H9 (cell line): ENCODE measurements around the gene TMOD1. TPM values are rescaled to one million over a fixed set of nuclear protein-coding genes. Genes with fewer than 3 reads are reported as not detected.

ENCODE experiments used
- DNase-seq: peaks from one replicate; pipeline ENCODE4 v3.0.0-alpha.2; 2017
- H2AFZ ChIP-seq: one replicate; pipeline ENCODE4 v1.6.1; 2013; ENCODE audit warnings: mild to moderate bottlenecking, low read length, control low read depth, moderate library complexity
- H2AK5ac ChIP-seq: 2 replicates; pipeline ENCODE4 v1.6.1; 2013; ENCODE audit warnings: low read length, control low read depth, mixed read lengths; ENCODE audit not compliant: insufficient read length
- H2BK120ac ChIP-seq: one replicate; pipeline ENCODE4 v1.6.1; 2013; ENCODE audit warnings: low read depth, mild to moderate bottlenecking, low read length, control low read depth, inconsistent platforms; ENCODE audit not compliant: poor library complexity, severe bottlenecking
- H2BK12ac ChIP-seq: 2 replicates; pipeline ENCODE4 v1.6.1; 2013; ENCODE audit warnings: low read length, control low read depth, mixed read lengths, low read depth; ENCODE audit not compliant: insufficient read length
- H2BK15ac ChIP-seq: 2 replicates; pipeline ENCODE4 v1.6.1; 2013; ENCODE audit warnings: low read depth, low read length, control low read depth
- H2BK20ac ChIP-seq: one replicate; pipeline ENCODE4 v1.6.1; 2013; ENCODE audit warnings: low read depth, mild to moderate bottlenecking, low read length, control low read depth, inconsistent platforms; ENCODE audit not compliant: poor library complexity, severe bottlenecking
- H2BK5ac ChIP-seq: 2 replicates; pipeline ENCODE4 v1.6.1; 2013; ENCODE audit warnings: low read length, control low read depth, mixed read lengths; ENCODE audit not compliant: insufficient read length
- H3K14ac ChIP-seq: 2 replicates; pipeline ENCODE4 v1.6.1; 2013; ENCODE audit warnings: low read length, control low read depth; ENCODE audit not compliant: insufficient read depth
- H3K18ac ChIP-seq: 2 replicates; pipeline ENCODE4 v1.6.1; 2013; ENCODE audit warnings: low read depth, mild to moderate bottlenecking, mixed read lengths, low read length, control low read depth; ENCODE audit not compliant: insufficient read length
- H3K23ac ChIP-seq: 2 replicates; pipeline ENCODE4 v1.6.1; 2013; ENCODE audit warnings: low read length, control low read depth, mixed read lengths, low read depth; ENCODE audit not compliant: insufficient read length
- H3K23me2 ChIP-seq: 2 replicates; pipeline ENCODE4 v1.6.1; 2013; ENCODE audit warnings: low read depth, mild to moderate bottlenecking, mixed read lengths, low read length, control low read depth; ENCODE audit not compliant: insufficient read length, poor library complexity, severe bottlenecking
- H3K27ac ChIP-seq: 2 replicates; pipeline ENCODE4 v1.5.1; 2013; ENCODE audit warnings: low read length, control low read depth, mixed read lengths, low read depth; ENCODE audit not compliant: insufficient read length
- H3K27me3 ChIP-seq: 2 replicates; pipeline ENCODE4 v1.6.1; 2013; ENCODE audit warnings: low read length, control low read depth, inconsistent platforms; ENCODE audit not compliant: insufficient read depth
- H3K4ac ChIP-seq: 2 replicates; pipeline ENCODE4 v1.6.1; 2013; ENCODE audit warnings: low read depth, mild to moderate bottlenecking, control low read depth, inconsistent platforms, low read length, moderate library complexity
- H3K4me1 ChIP-seq: 2 replicates; pipeline ENCODE4 v1.6.1; 2013; ENCODE audit warnings: low read length, control low read depth, inconsistent platforms; ENCODE audit not compliant: insufficient read depth
- H3K4me2 ChIP-seq: 2 replicates; pipeline ENCODE4 v1.6.1; 2013; ENCODE audit warnings: low read length, control low read depth, mixed read lengths; ENCODE audit not compliant: insufficient read length, insufficient read depth
- H3K56ac ChIP-seq: 2 replicates; pipeline ENCODE4 v1.6.1; 2013; ENCODE audit warnings: low read depth, mild to moderate bottlenecking, mixed read lengths, low read length, control low read depth; ENCODE audit not compliant: insufficient read length
- H3K79me1 ChIP-seq: 2 replicates; pipeline ENCODE4 v1.6.1; 2013; ENCODE audit warnings: low read depth, mild to moderate bottlenecking, moderate library complexity, low read length, control low read depth, inconsistent platforms; ENCODE audit not compliant: insufficient read depth, poor library complexity, severe bottlenecking
- H3K79me2 ChIP-seq: 2 replicates; pipeline ENCODE4 v1.6.1; 2013; ENCODE audit warnings: low read length, control low read depth, inconsistent platforms; ENCODE audit not compliant: insufficient read depth
- H3K9ac ChIP-seq: 2 replicates; pipeline ENCODE4 v1.6.1; 2013; ENCODE audit warnings: low read length, control low read depth, mixed read lengths; ENCODE audit not compliant: insufficient read length; ENCODE audit errors: extremely low read depth
- H3K9me3 ChIP-seq: one replicate; pipeline ENCODE4 v1.6.1; 2013; ENCODE audit warnings: low read depth, low read length, inconsistent platforms; ENCODE audit not compliant: control insufficient read depth
- H3T11ph ChIP-seq: one replicate; pipeline ENCODE4 v1.6.1; 2013; ENCODE audit warnings: mild to moderate bottlenecking, low read length, control low read depth, inconsistent platforms
- H4K20me1 ChIP-seq: one replicate; pipeline ENCODE4 v1.6.1; 2013; ENCODE audit not compliant: control insufficient read depth, insufficient read length, insufficient read depth
- H4K5ac ChIP-seq: 2 replicates; pipeline ENCODE4 v1.6.1; 2013; ENCODE audit warnings: low read depth, mild to moderate bottlenecking, mixed read lengths, low read length, control low read depth; ENCODE audit not compliant: insufficient read length
- H4K8ac ChIP-seq: replicated peaks from 2 replicates; pipeline ENCODE4 v1.6.1; 2013; ENCODE audit warnings: low read length, control low read depth, mixed read lengths, low read depth; ENCODE audit not compliant: insufficient read length
- H4K91ac ChIP-seq: 2 replicates; pipeline ENCODE4 v1.6.1; 2013; ENCODE audit warnings: low read depth, mild to moderate bottlenecking, moderate library complexity, mixed read lengths, low read length, control low read depth; ENCODE audit not compliant: insufficient read length
- H3K27ac Mint-ChIP-seq, 3 experiments: 2 replicates in 2 of 3; 3 replicates in 1 of 3; pipeline ENCODE4 v1.8.0; 2020 to 2021; ENCODE audit warnings: mixed read lengths in 3 of 3, mild to moderate bottlenecking in 1 of 3, moderate library complexity in 1 of 3
- H3K27me3 Mint-ChIP-seq: 2 replicates; pipeline ENCODE4 v1.8.0; 2021; ENCODE audit warnings: low read depth, mild to moderate bottlenecking, moderate library complexity, mixed read lengths
- H3K36me3 Mint-ChIP-seq, 3 experiments: 2 replicates in 2 of 3; 3 replicates in 1 of 3; pipeline ENCODE4 v1.8.0; 2020 to 2021; ENCODE audit warnings: low read depth in 3 of 3, mixed read lengths in 3 of 3; ENCODE audit not compliant: insufficient read depth in 1 of 3
- H3K4me1 Mint-ChIP-seq, 2 experiments: 2 replicates each; pipeline ENCODE4 v1.8.0; 2020; ENCODE audit warnings: mixed read lengths in 2 of 2
- H3K4me3 Mint-ChIP-seq, 2 experiments: 2 replicates in 1 of 2; 3 replicates in 1 of 2; pipeline ENCODE4 v1.8.0; 2020 to 2021; ENCODE audit warnings: mild to moderate bottlenecking in 2 of 2, mixed read lengths in 2 of 2, moderate library complexity in 1 of 2
- H3K9me3 Mint-ChIP-seq, 2 experiments: 2 replicates in 1 of 2; 3 replicates in 1 of 2; pipeline ENCODE4 v1.8.0; 2020; ENCODE audit warnings: mild to moderate bottlenecking in 2 of 2, mixed read lengths in 2 of 2, moderate library complexity in 1 of 2
- CTCF ChIP-seq: fragments of 200-600 bp; sonication (generic); conservative IDR thresholded peaks from 3 replicates; pipeline ENCODE4 v1.8.0; 2021; ENCODE audit warnings: antibody characterized with exemption, mild to moderate bottlenecking
- WGBS: extraction: QIAGEN DNeasy Blood & Tissue Kit; methylation state at CpG from one replicate; pipeline ENCODE4 v1.1.7; 2013; ENCODE audit warnings: missing lambda C conversion rate, low lambda C conversion rate, mixed read lengths; ENCODE audit not compliant: insufficient read length; ENCODE audit errors: extremely low coverage; 5-methylcytosine and 5-hydroxymethylcytosine counted together
- total RNA-seq: library from RNA; stranded (reverse); gene quantifications from 2 replicates; pipeline ENCODE4 v1.2.1, GENCODE V29; 2021

The TMOD1 gene
- total RNA-seq, 1 experiment from 2014 or later, result 0.98 TPM

DNA sequence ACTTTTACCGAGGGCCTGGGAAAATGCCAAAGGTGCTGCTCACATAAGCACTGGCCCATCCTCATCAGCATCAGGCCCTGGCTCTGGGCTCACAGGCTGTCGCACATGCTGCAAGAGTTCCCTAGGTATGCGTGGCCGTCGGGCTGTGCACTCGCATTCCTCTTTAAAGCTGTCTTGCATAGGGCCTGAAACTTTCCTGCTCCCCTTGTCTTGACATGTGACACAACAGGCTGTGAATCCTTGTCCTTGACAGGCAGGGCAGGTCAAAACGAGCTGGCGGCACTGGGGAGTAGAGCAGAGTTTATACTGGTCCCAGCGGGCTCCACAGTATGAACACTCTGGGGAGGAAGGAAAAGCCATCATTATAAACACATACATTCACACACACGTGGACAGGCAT is 101.0 kb downstream of the TMOD1 start:
- no peak overlapping the region for H4K8ac ChIP-seq
- no peak overlapping the region for H2AK5ac ChIP-seq
- no peak overlapping the region for H3K23ac ChIP-seq
- H3K27ac ChIP-seq, result no peak overlapping the region
- H3T11ph ChIP-seq, result no peak overlapping the region
- no peaks in the 10 kb centered on the region for H3K27me3 Mint-ChIP-seq
- peaks cover 18 to 69% (median 62%) of the 10 kb centered on the region in 3 experiments for H3K36me3 Mint-ChIP-seq
- H3K23me2 ChIP-seq, result no peaks in the 10 kb centered on the region
- no peak overlapping the region for H3K56ac ChIP-seq
- H4K20me1 ChIP-seq, result no peaks in the 10 kb centered on the region
- H3K4me2 ChIP-seq, result no peak overlapping the region
- H3K9me3 Mint-ChIP-seq, result no peaks in the 10 kb centered on the region
- no CpG with 5 or more reads among the region's 10 CpGs for WGBS
- peaks cover 4% of the 10 kb centered on the region in 2 experiments for H3K4me1 Mint-ChIP-seq
- H3K79me1 ChIP-seq, result no peaks in the 10 kb centered on the region
- no peak overlapping the region for H2BK120ac ChIP-seq
- no peaks in the 10 kb centered on the region for H3K27me3 ChIP-seq
- H3K4me3 Mint-ChIP-seq, result no peak overlapping the region
- no peak overlapping the region for H3K9ac ChIP-seq
- no peak for DNase-seq
- no peak overlapping the region for H4K91ac ChIP-seq
- H2BK20ac ChIP-seq, result no peak overlapping the region
- H3K18ac ChIP-seq, result no peak overlapping the region
- H3K4ac ChIP-seq, result no peak overlapping the region
- no peaks in the 10 kb centered on the region for H3K79me2 ChIP-seq
- TF ChIP-seq CTCF, result no peak
- H4K5ac ChIP-seq, result no peak overlapping the region
- H2BK12ac ChIP-seq, result no peak overlapping the region
- H3K4me1 ChIP-seq, result no peaks in the 10 kb centered on the region; the same call in 1 of the 2 replicates
- no peak overlapping the region for H3K14ac ChIP-seq
- H3K27ac Mint-ChIP-seq, result no peak overlapping the region
- no peak overlapping the region for H2BK5ac ChIP-seq
- H2BK15ac ChIP-seq, result no peak overlapping the region
- H3K9me3 ChIP-seq, result no peaks in the 10 kb centered on the region
- no peak overlapping the region for H2AFZ ChIP-seq
